Psoas muscle (tissue), 8 donors: ENCODE measurements around the gene EFCAB3. TPM values are rescaled to one million over a fixed set of nuclear protein-coding genes. Genes with fewer than 3 reads are reported as not detected.

Source experiments
- ATAC-seq, 4 donors: fragments of 200-7000 bp; cut with Tn5 transposase; one replicate each; pipeline ENCODE4 v1.9.1; 2020; ENCODE audit warnings: moderate library complexity in 3 of 4, mild to moderate bottlenecking in 2 of 4
- DNase-seq, 2 donors: peaks; one replicate each; pipeline ENCODE4 v3.0.0-alpha.2; 2020
- H3K27ac ChIP-seq: fragments of 200-600 bp; one replicate; pipeline ENCODE4 v1.8.0; 2022
- H3K27me3 ChIP-seq, 3 donors: fragments of 200-600 bp in 1 of 3; one replicate each; pipeline versions ENCODE4 v1.6.1 to v1.8.0; 2013 to 2022; ENCODE audit warnings: low read length in 2 of 3, mild to moderate bottlenecking in 2 of 3, moderate library complexity in 1 of 3; ENCODE audit not compliant: insufficient read depth in 3 of 3
- H3K36me3 ChIP-seq, 2 donors: fragments of 200-600 bp in 1 of 2; one replicate each; pipeline versions ENCODE4 v1.6.1 to v1.8.0; 2013 to 2022; ENCODE audit warnings: low read depth in 1 of 2, mild to moderate bottlenecking in 1 of 2, moderate library complexity in 1 of 2; ENCODE audit not compliant: insufficient read depth in 1 of 2
- H3K4me1 ChIP-seq: fragments of 200-600 bp; one replicate; pipeline ENCODE4 v1.8.0; 2022
- H3K4me3 ChIP-seq: fragments of 200-600 bp; one replicate; pipeline ENCODE4 v1.8.0; 2022; ENCODE audit warnings: mild to moderate bottlenecking
- H3K9me3 ChIP-seq: fragments of 200-600 bp; one replicate; pipeline ENCODE4 v1.8.0; 2022
- WGBS, 3 donors: extraction: QIAGEN DNeasy Blood & Tissue Kit; methylation state at CpG; one replicate each; pipeline versions ENCODE4 v1.1.6 to v1.1.7; 2013; 5-methylcytosine and 5-hydroxymethylcytosine counted together
- intact Hi-C, 2 donors: fragments of 100-400 bp; cut with DNase I; formaldehyde crosslinking; loops; one replicate each; pipeline versions ENCODE4 v1.11.0 to v1.14.2; 2022
- long read RNA-seq, 2 donors: library from polyadenylated mRNA; unstranded; transcript quantifications; one replicate each; pipeline ENCODE4 v2.0.0, GENCODE V29; 2021
- polyA plus RNA-seq, 3 donors: library from polyadenylated mRNA; stranded (reverse); fragments of 200-250 nt; gene quantifications; one replicate each; pipeline ENCODE4 v1.2.3, GENCODE V29; 2013
- total RNA-seq, 4 donors: library from RNA; stranded (reverse); fragmentation: NEBNext Ultra II Directional in 2 of 4; extraction: Animal tissue kit (Norgen Biotek cat#: 25700) in 2 of 4; gene quantifications; one replicate each; pipeline versions ENCODE4 v1.2.1 to v1.2.4, GENCODE V29; 2021 to 2023
- TF ChIP-seq, protein P1 (sequence below): fragments of 200-600 bp; IDR thresholded peaks from one replicate; pipeline ENCODE4 v1.8.0; 2022; ENCODE audit warnings: antibody characterized with exemption
- donor health status: healthy with polysubstance abuse.
- donor health status: DM: no; HTN: no; CAD: no; lungs with moderate emphysema.
- donor health status: Bipolar disorder and iron deficiency.
- donor health status: healthy.
- donor health status: DM: yes; HTN: yes; CAD: no.
- donor health status: DM: no; HTN: no; CAD: no.
- donor health status: DM: no; HTN: no; CAD: no.
- donor health status: DM: yes; HTN: yes; CAD: no.

The EFCAB3 gene
- total RNA-seq: not detected
- polyA plus RNA-seq: under 1 TPM in 1 of 3 donors, not detected in 2; 0.08 TPM
- long read RNA-seq, donor 1: 0 reads
- long read RNA-seq, donor 2: 0 reads

- no peaks in the 10 kb centered on the region for H3K9me3 ChIP-seq
- DNase-seq (no peak), ATAC-seq (no peak)
- H3K36me3 ChIP-seq: no peaks in the 10 kb centered on the region
- H3K27me3 ChIP-seq: peaks cover 0 to 4% (median 3%) of the 10 kb centered on the region in 3 donors
- no peak within 1 kb of the TSS for H3K27ac ChIP-seq
- intact Hi-C loops: no loop called here
- no peaks in the 10 kb centered on the region for H3K4me1 ChIP-seq
- no peak within 1 kb of the TSS for H3K4me3 ChIP-seq
- TF ChIP-seq, protein P1, sequence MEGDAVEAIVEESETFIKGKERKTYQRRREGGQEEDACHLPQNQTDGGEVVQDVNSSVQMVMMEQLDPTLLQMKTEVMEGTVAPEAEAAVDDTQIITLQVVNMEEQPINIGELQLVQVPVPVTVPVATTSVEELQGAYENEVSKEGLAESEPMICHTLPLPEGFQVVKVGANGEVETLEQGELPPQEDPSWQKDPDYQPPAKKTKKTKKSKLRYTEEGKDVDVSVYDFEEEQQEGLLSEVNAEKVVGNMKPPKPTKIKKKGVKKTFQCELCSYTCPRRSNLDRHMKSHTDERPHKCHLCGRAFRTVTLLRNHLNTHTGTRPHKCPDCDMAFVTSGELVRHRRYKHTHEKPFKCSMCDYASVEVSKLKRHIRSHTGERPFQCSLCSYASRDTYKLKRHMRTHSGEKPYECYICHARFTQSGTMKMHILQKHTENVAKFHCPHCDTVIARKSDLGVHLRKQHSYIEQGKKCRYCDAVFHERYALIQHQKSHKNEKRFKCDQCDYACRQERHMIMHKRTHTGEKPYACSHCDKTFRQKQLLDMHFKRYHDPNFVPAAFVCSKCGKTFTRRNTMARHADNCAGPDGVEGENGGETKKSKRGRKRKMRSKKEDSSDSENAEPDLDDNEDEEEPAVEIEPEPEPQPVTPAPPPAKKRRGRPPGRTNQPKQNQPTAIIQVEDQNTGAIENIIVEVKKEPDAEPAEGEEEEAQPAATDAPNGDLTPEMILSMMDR: no peak
- 86 to 92% (median 89%) methylated on average over 3 of the region's 3 CpGs for WGBS, 3 donors
Observed at GRCh38 chr17:62380253-62380652, at the start of gene EFCAB3. Gene EFCAB3, plus strand, starts transcription at chr17:62380553. Its CDS starts 2,427 bp downstream, at chr17:62382980.

DNA sequence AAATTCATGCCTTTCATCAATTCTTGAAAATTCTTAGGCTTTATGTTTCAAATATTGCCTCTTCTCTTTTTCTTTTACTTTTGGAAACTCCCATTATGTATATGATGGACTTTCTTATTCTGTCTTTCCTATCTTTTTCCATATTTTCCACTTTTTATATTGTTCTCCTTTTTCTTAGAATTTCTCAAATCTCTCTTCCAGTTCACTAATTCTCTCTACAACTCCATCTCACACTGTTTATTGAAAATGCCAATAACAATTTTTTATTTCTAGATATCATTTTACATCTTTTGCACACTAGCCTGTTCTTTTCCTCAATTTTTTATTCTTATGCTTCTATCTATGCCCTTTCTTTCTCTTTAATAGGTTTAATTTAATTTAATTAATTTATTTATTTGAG, 43.8 kb upstream of the EFCAB3 start:
- Histone ChIP-seq H3K36me3 (no peaks in the 10 kb centered on the region), H3K9me3 (peaks cover 12% of the 10 kb centered on the region), H3K27me3 (peaks cover 0 to 2% (median 0%) of the 10 kb centered on the region in 3 donors), H3K4me1 (no peaks in the 10 kb centered on the region), H3K27ac (no peak overlapping the region), H3K4me3 (no peak overlapping the region)
- intact Hi-C loops: no loop called here
- TF ChIP-seq, protein P1: no peak
- DNase-seq: no peak
- no peak for ATAC-seq

GRCh38 chr17:62343764-62344270, 36.5 kb upstream of the EFCAB3 start:
- H3K36me3 ChIP-seq: no peaks in the 10 kb centered on the region
- no peak for ATAC-seq
- intact Hi-C loops: no loop called here
- no peaks in the 10 kb centered on the region for H3K9me3 ChIP-seq
- TF ChIP-seq, protein P1: no peak
- H3K4me3 ChIP-seq: no peak overlapping the region
- no peak overlapping the region for H3K27ac ChIP-seq
- WGBS, 3 donors: 61 to 67% (median 63%) methylated on average over 3 of the region's 3 CpGs
- no peaks in the 10 kb centered on the region for H3K4me1 ChIP-seq
- DNase-seq: no peak
- no peaks in the 10 kb centered on the region for H3K27me3 ChIP-seq

DNA sequence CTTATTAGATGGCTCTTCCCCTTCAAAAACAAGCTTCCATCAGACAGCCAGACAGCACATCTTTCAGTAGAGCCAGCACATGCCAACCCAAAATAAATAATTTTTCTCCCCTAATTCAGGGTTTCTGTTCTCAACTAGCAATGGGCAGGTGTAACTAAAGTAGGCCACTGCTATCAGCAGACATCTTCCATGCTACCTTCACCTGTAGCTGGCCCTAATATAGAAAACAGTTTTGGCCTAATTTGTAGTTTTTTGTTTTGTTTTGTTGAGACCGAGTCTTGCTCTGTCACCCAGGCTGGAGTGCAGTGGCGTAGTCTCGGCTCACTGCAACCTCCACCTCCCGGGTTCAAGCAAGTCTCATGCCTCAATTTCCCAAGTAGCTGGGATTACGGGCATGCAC, 29.2 kb upstream of the EFCAB3 start:
- Histone ChIP-seq H3K27ac (no peak overlapping the region), H3K27me3 (no peaks in the 10 kb centered on the region), H3K4me1 (no peaks in the 10 kb centered on the region), H3K9me3 (no peaks in the 10 kb centered on the region), H3K4me3 (no peak overlapping the region), H3K36me3 (no peaks in the 10 kb centered on the region)
- 81 to 94% (median 83%) methylated on average over 5 of the region's 5 CpGs for WGBS, 3 donors
- ATAC-seq (no peak), DNase-seq (no peak)
- TF ChIP-seq, protein P1: no peak
- intact Hi-C loops: no loop called here

DNA sequence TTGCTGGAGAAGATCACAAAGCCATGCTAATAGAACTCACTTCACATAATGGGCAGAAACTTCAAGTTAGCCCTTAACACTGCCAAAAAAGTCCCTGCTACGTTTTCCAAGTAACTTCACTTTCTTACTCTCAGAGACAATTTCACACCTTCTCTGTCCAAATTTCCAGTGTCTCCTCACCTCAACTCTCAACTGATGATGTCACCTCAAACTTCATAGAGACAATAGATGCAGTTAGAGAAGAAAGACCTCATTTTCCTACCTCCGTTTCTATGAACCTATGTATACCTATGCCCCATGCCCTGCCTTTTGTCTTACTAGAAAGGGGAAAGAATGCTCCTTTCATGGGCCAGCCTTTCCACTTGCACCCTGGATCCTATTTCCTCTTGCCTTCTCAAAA, 14.2 kb upstream of the EFCAB3 start:
- DNase-seq: no peak
- Histone ChIP-seq H3K4me1 (no peaks in the 10 kb centered on the region), H3K36me3 (no peaks in the 10 kb centered on the region), H3K27me3 (peaks cover 0 to 2% (median 0%) of the 10 kb centered on the region in 3 donors), H3K27ac (no peak overlapping the region), H3K9me3 (no peaks in the 10 kb centered on the region), H3K4me3 (no peak overlapping the region)
- TF ChIP-seq, protein P1: no peak
- ATAC-seq: no peak
- WGBS, 3 donors: 64 to 71% (median 68%) methylated on average over 2 of the region's 2 CpGs
- intact Hi-C loops: no loop called here
